Uterus (tissue), 2 donors: ENCODE measurements around the gene ARID1B.

Experiments
- POLR2A ChIP-seq, 2 donors: fragments of 450-650 bp; IDR thresholded peaks; one replicate each; pipeline ENCODE4 v1.6.1; 2016; ENCODE audit warnings: antibody characterized with exemption in 2 of 2, mild to moderate bottlenecking in 1 of 2, moderate library complexity in 1 of 2
- TF ChIP-seq, protein P1 (sequence below), 4 experiments: fragments of 200-600 bp in 2 of 4; fragments of 450-650 bp in 2 of 4; sonication (generic) in 2 of 4; IDR thresholded peaks; one replicate each; pipeline ENCODE4 v1.5.1; 2016 to 2019; ENCODE audit warnings: antibody characterized with exemption in 4 of 4, mild to moderate bottlenecking in 2 of 4, moderate library complexity in 1 of 4

DNA sequence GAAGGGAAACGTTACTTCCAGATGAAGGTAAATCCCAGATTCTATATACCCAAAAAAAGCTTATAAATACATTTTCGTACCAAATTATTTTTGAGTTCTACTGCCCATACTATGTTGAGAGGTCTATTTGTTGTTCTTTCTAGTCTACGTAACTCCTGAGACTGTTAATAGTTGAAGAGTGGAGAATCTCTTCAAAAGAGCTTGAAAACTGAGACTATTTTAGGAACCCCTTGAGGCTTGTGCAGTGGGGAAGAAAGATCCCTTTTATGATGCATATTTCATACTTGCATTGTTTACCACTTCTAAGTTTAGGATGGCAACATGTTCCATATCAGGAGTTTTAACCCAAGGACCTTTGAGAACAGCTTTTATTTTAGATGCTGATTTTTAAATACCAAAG lies 301.1 kb downstream of the ARID1B start:
- TF ChIP-seq, protein P1, sequence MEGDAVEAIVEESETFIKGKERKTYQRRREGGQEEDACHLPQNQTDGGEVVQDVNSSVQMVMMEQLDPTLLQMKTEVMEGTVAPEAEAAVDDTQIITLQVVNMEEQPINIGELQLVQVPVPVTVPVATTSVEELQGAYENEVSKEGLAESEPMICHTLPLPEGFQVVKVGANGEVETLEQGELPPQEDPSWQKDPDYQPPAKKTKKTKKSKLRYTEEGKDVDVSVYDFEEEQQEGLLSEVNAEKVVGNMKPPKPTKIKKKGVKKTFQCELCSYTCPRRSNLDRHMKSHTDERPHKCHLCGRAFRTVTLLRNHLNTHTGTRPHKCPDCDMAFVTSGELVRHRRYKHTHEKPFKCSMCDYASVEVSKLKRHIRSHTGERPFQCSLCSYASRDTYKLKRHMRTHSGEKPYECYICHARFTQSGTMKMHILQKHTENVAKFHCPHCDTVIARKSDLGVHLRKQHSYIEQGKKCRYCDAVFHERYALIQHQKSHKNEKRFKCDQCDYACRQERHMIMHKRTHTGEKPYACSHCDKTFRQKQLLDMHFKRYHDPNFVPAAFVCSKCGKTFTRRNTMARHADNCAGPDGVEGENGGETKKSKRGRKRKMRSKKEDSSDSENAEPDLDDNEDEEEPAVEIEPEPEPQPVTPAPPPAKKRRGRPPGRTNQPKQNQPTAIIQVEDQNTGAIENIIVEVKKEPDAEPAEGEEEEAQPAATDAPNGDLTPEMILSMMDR (IDR thresholded peaks at IDR 0.05) = no peak
- no peak for TF ChIP-seq POLR2A (IDR thresholded peaks at IDR 0.05)
